ENCODE results near the gene SERPINB5. TPM values are rescaled to one million over a fixed set of nuclear protein-coding genes. Genes with fewer than 3 reads are reported as not detected.

The SERPINB5 gene
- total and polyA plus RNA-seq, 2 experiments from 2014 or later = 0.16 TPM; not detected in 1

GRCh38 chr18:63433334-63433866 lies 43.4 kb upstream of the SERPINB5 start:
- ATAC-seq = no peak
- no peaks in the 10 kb centered on the region for H3F3A ChIP-seq (replicated peaks; ENCODE audit: low read depth)

More at GRCh38 chr18:63433334-63433866, 43.4 kb upstream of the SERPINB5 start:
- no peak for DNase-seq (ENCODE audit: low spot score)
- no peaks in the 10 kb centered on the region for H3K9me2 ChIP-seq (ENCODE audit: insufficient read depth)
- TF ChIP-seq ZNF114 (CRISPR knock-in tag; IDR thresholded peaks at IDR 0.05) (no peak), CREB1 (CRISPR knock-in tag; IDR thresholded peaks at IDR 0.05; ENCODE audit: low read depth) (no peak), ETS1 (IDR thresholded peaks at IDR 0.05) (no peak), EZH2 (IDR thresholded peaks at IDR 0.05; ENCODE audit: low read depth, unreplicated experiment) (no peak), NANOG (IDR thresholded peaks at IDR 0.05; ENCODE audit: borderline replicate concordance) (no peak), ZNF462 (CRISPR knock-in tag; IDR thresholded peaks at IDR 0.05) (no peak), JUNB (IDR thresholded peaks at IDR 0.05; ENCODE audit: unreplicated experiment) (no peak), REST (IDR thresholded peaks at IDR 0.05; ENCODE audit: unreplicated experiment) (no peak), ZNF331 (CRISPR knock-in tag; IDR thresholded peaks at IDR 0.05; ENCODE audit: low read depth) (no peak), CTCF (conservative IDR thresholded peaks at IDR 0.05; ENCODE audit: low read depth in 2 of 2) (no peak), EZH2phosphoT487 (IDR thresholded peaks at IDR 0.05; ENCODE audit: unreplicated experiment) (no peak), POLR2AphosphoS5 (IDR thresholded peaks at IDR 0.05; ENCODE audit: low read depth) (no peak), STAT1 (IDR thresholded peaks at IDR 0.05; ENCODE audit: unreplicated experiment) (no peak)
- Mint-ChIP-seq H3K27me3 (ENCODE audit: insufficient read depth, low read depth, poor library complexity) (no peaks in the 10 kb centered on the region), H3K4me1 (no peaks in the 10 kb centered on the region), H3K36me3 (ENCODE audit: low read depth) (no peaks in the 10 kb centered on the region), H3K4me3 (no peak overlapping the region), H3K9me3 (no peaks in the 10 kb centered on the region), H3K27ac (no peak overlapping the region)
- no peaks in the 10 kb centered on the region for H3K36me3 ChIP-seq (ENCODE audit: insufficient read depth)
- H3K27me3 ChIP-seq (ENCODE audit: insufficient read depth) = no peaks in the 10 kb centered on the region
- no peaks in the 10 kb centered on the region for H3K4me1 ChIP-seq (ENCODE audit: insufficient read depth)
- no peaks in the 10 kb centered on the region for H4K20me1 ChIP-seq (replicated peaks; ENCODE audit: insufficient read depth)
- H3K27ac ChIP-seq (ENCODE audit: low read depth) = no peak overlapping the region
- H3K4me2 ChIP-seq = no peak overlapping the region
- H2AFZ ChIP-seq = peak overlapping the region; percentile 49; the same call in 1 of the 2 replicates
- H3K4me3 ChIP-seq = no peak overlapping the region
- H3K79me2 ChIP-seq (replicated peaks; ENCODE audit: insufficient read depth) = no peaks in the 10 kb centered on the region

All from GM23338 (cell line).